NCI-H524 treated with DMSO at 0.1 percent for 48 hours (cell line): ENCODE results near the gene POLR3C.
"Not testable (repeated sequence)": the region's sequence is repeated elsewhere in the genome, so short reads cannot be mapped to it uniquely, and the experiment has no call there.

Source experiments
- DNase-seq: peaks from one replicate; lab custom pipeline; 2025; lab: John Stamatoyannopoulos, UW

The POLR3C gene, protein sequence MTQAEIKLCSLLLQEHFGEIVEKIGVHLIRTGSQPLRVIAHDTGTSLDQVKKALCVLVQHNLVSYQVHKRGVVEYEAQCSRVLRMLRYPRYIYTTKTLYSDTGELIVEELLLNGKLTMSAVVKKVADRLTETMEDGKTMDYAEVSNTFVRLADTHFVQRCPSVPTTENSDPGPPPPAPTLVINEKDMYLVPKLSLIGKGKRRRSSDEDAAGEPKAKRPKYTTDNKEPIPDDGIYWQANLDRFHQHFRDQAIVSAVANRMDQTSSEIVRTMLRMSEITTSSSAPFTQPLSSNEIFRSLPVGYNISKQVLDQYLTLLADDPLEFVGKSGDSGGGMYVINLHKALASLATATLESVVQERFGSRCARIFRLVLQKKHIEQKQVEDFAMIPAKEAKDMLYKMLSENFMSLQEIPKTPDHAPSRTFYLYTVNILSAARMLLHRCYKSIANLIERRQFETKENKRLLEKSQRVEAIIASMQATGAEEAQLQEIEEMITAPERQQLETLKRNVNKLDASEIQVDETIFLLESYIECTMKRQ

DNA sequence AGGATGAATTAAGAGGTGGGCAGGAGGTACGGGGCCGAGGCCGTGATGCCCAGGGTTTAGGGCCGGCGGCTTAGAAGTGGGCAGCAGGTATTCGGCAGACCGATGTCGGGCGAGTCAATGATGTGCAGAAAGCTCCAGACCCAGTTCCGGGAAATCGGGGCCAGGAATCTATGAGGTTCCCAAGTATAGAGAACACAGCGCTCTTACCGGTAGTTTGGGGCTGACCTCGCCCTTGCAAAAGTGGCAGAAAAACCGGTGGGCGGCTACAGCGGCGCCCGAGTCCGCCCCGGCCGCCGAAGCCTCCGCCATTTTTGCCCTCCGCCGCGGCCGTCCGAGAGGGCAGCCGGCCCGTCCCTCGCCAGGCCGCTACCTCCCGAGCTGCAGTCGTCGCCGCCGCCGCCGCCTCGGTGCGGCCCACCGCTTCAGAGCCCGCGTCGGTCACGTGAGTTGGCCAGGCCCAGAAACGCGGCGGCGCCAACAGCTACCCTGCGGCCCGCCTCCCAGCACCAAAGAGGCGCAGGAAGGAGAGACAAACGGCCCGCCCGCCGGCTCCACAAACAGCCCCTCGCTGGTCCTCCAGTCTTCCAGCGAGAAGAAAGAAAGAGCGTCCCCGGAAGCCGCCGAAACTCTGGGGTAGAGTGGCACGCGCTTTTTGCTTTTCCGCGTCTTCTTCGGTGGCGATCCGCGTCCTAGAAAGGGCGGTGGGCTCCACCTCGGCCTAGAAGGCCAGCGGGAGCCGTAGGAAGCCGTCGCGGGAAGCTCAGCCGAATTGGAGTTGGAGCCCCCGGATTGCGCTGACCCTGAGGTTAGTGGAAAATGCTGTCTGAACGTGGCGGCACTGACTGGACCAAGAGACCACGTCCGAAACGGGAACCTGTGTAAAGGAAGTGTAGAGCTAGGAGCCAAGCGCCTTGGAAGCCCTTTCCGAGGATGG, at the start of gene POLR3C, which contains the start of gene RNF115:
POLR3C (plus strand) TSS at position 636 of the 934 bp plus-strand sequence. CDS start 1,577 bp downstream, outside the sequence.
RNF115 (minus strand) TSS at position 531 of the 934 bp plus-strand sequence; CDS start at position 309, 222 bp downstream.
- peak; percentile 69 for DNase-seq

DNA sequence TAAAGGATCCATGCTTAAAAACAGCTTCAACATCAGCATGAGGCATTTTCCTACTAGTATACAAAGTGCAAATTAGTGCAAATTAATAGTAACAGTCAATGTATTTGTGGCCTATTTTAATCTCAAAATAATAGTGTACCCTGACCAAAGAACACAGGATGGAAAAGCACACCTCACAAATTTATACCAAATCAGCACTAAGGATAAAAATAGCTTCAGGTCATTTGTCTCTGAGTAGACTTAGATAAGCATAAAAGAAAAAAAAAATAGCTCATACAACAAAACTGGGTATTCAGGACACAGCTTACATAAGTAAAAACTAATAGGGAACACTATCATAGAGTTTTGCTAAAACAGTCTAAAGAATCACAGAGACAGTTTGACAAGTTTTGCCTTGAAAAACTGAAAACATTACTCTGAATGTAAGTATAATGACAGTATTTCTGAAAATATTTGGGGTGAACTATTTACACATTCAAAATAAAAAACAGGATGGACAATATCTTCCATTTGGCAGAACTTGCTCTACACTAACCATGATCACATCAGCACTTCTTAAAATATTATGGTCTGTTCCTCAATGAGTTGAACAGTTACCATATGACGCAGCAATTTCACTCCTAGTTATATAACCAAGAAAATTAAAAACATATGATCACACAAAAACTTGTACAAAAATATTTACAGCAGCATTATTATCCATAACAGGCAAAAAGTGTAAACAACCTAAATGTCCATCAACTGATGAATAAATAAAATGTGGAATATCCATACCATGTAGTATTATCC, 46.4 kb upstream of the POLR3C start:
- no peak for DNase-seq

DNA sequence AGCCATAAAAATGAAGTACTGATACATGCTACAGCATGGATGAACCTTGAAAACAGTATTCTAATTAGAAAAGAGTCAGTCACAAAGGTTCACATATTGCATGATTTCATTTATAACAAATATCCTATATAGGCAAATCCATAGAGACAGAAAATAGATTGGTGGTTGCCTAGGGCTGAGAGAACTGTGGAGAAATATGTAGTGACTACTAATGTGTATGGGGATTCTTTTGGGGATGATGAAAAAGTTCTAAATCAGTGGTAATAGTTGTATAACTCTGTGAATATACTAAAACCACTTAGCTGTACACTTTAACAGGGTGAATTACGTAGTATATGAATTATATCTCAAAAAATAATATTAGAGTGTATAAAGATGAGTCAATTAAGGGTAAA, 45.9 kb upstream of the POLR3C start:
- DNase-seq = no peak

DNA sequence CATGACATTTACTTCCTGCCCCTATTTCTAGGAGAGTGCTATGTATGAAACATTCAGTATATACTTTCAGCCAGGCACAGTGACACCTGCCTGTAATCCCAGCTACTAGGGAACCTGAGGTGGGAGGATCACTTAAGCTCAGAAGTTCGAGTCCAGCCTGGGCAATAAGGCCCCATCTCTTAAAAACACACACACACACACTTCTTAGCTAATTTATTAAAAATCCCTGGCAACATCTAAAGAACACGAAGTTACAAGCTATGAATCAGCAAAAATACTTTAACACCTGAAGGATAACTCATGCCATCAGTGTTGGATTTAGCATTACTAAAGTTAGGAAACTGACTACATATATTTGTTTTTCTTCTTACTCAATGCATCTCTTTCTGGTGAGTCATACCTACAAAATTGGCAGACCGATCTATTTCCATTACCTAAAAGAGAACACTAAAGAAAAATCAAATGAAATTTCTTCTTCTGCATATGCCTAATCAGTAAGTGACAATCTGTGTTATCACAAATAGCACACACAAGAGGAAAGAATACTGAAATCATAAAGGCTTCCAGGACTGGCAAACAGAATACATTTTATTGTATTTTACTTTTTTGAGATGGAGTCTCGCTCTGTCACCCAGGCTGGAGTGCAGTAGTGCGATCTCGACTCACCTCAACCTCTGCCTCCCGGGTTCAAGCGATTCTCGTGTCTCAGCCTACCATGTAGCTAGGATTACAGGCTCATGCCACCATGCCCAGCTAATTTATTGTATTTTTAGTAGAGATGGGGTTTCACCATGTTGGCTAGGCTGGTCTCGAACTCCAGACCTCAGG, 41.5 kb upstream of the POLR3C start:
- no peak for DNase-seq

DNA sequence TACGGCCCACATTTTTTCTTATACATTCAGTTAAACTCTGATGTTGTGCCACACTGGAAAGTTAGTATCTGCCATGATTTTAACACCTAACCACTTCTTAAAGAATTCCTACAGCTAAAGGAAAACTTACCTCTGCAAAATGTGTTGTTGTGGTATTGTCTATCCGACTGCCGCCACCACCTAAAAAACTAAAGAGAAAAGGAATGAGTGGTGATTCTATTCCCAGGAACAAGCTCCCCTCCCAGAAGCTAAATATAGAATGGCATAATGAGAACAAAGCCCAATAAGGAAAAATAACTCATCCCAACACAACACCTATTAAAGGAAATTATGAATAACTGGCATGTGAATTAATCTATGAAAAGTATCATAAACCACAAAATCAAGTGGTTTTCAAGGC, 39.6 kb upstream of the POLR3C start:
- DNase-seq = no peak

DNA sequence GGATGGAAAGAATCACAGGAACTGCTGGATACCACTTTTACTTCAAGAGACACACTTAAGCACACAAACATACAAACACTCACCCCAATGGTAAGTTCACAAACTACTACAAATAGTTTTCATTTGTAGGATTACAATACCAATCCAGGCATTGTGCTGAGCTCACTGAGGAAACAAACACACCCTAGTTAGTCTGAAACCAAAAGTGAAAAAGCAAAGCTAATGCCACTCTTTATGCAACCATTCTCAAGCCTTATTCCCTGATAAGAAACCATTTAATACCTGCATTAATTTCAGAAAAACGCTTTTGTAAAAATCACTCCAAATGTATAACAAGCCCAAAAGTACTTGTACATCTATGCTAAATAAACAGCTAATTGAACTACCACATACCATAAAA, 38.5 kb upstream of the POLR3C start:
- DNase-seq = no peak

DNA sequence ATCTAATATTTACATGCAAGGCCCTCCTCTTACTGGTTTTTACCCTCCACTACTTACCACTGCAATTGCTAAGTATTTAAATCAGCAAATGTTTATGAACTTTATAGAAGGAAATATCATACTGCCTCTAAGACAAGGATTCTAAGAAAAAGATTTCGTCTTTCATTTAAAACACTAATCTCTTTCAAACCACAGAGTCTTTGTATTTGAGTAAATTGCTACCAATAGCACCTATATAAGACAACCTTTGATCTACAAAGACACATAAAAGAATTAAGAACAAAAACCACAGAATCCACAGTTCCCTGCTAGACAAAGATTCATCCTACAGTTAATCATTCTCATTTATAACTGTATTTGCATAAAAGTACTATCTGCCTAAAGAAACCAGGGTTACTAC, 37.7 kb upstream of the POLR3C start:
- DNase-seq = no peak

DNA sequence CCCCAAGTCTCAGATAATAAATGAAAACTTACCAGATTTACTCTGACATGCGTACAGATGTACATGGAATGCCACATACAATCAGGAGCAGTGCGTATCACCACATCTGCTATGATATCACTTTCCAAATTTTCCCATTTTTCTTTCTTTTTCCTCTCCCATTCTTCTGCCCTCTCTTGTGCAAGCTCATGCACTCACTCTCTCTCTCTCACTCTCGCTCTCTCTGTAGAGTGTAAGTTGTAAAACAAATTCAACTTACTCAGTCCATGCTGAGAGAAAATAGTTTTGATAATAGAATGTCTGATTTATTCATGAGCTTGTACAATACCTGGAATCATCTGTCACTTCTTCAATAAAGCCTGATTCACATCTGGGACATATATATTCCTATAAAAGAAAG, 35.4 kb upstream of the POLR3C start:
- DNase-seq = no peak

DNA sequence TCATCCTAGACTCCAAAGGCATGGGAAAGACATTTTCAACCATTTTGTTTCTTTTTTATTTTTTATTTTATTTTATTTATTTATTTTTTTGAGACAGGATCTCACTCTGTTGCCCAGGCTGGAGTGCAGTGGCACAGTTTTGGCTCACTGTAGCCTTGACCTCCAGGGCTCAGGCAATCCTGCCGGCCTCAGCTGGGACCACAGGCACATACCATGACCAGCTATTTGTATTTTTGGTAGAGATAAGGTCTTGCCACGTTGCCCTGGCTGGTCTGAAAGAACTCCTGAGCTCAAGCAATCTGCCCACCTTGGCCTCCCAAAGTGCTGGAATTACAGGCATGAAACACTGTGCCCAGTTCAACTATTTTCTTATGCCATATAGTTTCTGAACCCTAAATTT, 32.1 kb upstream of the POLR3C start:
- not testable (repeated sequence) for DNase-seq

DNA sequence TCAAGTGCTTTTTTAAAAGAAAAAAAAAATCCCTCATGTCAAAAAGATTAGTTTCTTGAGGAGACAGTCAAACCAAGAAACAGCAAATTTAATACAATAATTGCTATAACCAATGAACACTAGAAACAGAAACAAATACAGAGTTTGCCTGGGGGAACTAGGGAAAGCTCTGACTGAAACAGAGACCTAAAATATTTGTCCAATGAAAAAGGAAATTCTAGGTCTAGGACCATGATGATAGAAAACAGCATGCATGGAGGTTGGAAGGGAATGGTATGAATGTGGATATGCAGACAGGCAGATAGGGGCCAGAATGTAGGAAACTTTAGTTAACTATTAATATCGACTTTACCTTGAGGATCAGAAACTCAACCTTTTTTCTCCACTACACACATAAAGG, 31.5 kb upstream of the POLR3C start:
- DNase-seq = no peak

DNA sequence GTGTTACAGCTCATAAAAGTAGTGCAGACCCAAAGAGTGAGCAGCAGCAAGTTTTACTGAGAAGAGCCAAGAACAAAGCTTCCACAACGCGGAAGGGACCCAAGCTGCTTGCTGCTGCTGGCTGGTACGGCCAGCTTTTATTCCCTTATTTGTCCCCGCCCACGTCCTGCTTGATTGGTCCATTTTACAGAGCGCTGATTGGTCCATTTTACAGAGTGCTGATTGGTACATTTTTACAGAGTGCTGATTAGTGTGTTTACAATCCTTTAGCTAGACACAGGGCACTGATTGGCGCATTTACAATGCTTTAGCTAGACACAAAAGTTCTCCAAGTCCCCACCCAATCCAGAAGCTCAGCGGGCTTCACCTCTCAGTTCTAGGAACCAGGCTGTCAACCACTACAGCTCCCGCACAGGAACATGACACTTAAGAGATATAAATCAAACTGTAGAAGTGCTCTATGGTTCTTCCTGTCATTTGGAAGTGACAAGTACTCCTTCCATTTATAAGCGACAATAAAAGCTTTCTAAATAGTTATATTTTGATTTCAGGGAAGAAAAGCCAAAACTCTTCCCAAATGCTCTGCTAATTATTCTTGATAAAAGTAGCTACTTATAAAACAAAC, 28.6 kb upstream of the POLR3C start:
- no peak for DNase-seq

DNA sequence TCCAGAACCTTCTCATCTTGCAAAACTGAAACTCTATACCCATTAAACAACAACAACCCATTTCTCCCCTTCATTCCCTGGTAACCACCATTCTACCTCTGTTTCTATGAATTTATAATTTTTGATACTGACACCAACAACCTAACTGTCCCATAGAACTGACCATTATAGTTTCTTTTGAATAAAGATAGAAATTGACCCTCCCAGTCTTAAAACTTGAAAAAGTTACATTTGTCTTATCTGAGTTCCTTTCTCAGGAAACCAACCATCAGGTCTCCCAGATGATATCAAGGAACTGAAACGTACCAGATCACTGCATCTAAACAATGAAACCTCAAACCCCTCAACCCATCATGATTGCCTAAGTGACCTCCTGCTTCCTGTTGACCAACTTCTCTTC, 27.2 kb upstream of the POLR3C start:
- no peak for DNase-seq

DNA sequence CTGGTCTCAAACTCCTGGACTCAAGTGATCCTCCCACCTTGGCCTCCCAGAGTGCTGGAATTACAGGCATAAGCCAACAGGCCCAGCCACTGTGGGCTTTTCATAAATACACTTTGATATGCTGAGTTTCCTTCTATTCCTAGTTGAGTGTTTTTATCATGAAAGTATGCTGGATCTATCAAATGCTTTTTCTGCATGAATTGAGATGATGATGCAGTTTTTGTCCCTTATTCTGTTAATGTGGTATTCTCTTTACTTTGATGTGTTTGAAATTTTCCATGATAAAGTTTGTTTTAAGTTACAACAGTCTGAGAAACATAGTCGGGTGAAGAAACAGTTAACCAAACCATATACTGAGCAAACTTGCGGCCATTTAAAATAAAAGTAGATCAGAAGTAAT, 24.2 kb upstream of the POLR3C start:
- DNase-seq = no peak

DNA sequence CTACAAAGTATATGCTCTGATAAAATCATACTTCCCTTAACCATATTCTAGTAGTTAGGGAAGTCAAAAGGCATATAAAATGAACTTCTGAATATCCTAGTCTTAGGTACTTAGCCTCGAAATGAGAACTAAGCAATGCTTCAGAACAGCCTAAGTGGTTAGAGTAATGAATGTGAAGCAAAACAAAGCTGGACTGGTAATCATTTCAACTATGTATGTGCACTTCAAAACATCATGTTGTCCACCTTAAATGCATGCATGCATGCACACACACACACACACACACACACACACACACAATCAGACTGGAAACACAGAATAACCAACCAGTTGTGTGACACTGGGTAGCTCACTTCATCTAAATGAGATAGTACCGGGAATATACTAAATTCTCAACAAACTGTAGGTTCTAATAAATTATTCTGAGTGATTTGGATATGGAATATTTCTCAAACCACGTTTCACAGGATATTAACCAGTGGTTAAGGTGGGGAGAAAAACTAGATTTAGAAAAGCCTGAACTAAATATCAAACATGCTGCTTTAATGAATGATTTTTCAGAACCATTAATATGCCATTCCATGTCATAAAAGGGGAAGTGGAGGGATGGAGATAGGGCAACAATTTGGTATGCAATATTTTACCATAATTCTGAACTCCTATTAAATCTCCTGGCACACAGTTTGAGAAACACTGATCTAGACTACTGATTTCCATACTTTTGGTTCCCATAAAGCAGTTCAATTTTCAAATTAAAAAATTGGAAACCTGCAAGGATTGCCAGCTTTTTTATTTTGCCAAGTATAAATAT, 19.6 kb upstream of the POLR3C start:
- DNase-seq = no peak

DNA sequence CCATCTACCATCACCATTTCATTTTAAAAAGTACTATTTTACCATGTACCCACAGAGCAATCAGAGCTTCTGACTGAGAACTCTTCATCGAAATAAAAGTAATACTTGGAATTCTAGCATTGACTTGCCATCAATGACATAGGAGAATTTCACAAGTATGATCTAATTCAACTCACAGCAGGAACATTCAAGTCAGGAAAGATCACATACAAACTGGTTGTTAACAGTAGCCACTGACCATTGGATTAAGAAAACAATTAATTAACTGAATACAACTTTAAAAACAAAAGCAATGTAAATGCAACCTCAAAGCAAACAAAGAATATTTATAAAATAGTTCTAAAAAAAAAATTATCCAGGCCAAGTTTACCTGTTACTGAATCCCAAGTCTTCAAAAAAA, 18.9 kb upstream of the POLR3C start:
- no peak for DNase-seq

DNA sequence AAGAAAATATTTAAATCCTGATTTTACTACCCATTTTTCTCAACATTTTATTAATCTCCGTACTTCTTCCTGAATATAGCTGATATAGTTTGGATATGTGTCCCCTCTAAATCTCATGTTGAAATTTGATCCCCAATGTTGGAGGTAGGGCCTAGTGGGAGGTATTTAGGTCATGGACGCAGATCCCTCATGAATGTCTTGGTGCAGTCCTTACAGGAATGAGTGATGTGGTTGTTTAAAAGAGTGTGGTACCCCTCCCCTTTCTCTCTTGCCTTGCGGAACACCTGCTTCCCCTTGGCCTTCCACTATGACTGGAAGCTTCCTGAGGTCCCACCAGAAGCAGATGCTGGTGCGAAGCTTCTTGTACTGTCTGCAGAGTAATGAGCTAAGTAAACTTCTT, 17.6 kb upstream of the POLR3C start:
- no peak for DNase-seq

DNA sequence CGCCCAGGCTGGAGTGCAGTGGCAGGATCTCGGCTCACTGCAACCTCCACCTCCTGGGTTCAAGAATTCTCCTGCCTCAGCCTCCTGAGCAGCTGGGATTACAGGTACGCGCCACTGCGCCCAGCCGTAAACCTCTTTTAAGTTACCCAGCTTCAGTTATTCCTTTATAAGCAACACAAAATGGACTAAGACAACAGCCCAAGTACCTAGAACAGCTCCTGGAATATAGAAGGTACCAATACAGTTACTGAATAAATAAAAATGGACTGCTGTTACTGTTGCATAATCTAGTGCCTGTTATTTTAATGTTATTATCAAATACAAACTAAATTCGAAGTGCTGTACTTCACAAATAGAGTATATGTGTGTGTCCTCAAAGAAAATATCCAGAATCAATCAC, 17.2 kb upstream of the POLR3C start:
- no peak for DNase-seq

DNA sequence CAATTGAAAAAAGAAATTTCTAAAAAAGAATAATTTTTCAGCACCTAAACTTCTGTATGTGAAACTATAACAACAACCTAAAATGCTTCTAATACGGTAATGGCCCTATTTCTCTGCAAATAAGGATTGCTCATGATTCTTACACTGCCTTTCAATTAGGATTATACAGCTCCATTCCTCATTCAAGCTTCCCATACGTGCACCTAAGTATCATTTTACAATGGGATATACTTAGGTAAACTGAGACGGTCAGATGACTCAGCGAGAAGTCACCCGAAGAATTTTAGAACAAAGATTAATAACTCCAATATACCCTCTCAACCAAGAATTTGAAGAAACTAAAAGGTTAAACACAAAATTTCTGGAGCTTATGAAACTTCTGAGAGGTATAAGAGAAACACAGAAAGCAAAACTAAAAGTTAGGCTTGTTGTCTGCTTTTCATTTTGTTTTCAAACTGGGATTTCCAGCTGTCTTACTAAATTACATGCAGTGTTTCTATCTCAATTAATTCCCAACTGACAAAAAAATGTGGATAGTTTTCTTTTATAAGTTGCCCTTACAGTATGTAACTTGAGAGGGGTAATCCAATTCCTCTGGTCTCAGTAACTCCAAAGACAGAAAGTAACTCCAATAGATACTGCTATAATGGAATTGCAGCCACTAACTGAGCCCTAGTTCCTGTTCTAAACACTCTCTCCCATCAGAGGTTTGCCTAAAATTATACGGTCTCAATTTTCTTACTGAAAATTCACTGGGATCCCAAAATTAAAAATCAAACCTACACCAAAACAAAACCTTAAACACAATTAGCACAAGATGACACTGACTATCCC, 10.8 kb upstream of the POLR3C start:
- not testable (repeated sequence) for DNase-seq

DNA sequence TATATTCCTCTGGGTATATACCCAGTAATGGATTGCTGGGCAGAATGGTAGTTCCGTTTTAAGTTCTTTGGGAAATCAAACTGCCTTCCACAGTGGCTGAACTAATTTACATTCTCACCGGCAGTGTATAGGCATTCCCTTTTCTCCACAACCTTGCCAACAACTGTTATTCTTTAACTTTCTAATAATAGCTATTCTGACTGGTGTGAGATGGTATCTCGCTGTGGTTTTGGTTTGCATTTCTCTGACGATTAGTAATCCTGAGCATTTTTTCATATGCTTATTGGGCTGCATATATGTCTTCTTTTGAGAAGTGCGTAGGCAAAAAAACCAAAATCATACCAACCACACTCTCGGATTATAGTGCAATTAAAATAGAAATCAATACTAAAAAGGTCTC, 5.9 kb upstream of the POLR3C start:
- not testable (repeated sequence) for DNase-seq
